K562 (cell line): Measurements from ENCODE around the gene TMEM53. TPM values are rescaled to one million over a fixed set of nuclear protein-coding genes. Genes with fewer than 3 reads are reported as not detected.

Experiments used
- ARID2 ChIP-seq: fragments of 450-650 bp; IDR thresholded peaks from 2 replicates; pipeline ENCODE4 v1.6.1; 2017; ENCODE audit warnings: antibody characterized with exemption, mild to moderate bottlenecking
- CEBPB ChIP-seq: fragments of 450-650 bp; IDR thresholded peaks from 2 replicates; pipeline ENCODE4 v1.6.1; 2016; ENCODE audit warnings: missing genetic modification characterization, missing compliant biosample characterization
- CEBPG ChIP-seq, 3 experiments: fragments of 200-800 bp in 1 of 3; sonication (Bioruptor generic) in 1 of 3; sonication (generic) in 1 of 3; formaldehyde crosslinking in 1 of 3; IDR thresholded peaks in 2 of 3; conservative IDR thresholded peaks in 1 of 3; 2 replicates each; pipeline versions ENCODE4 v1.6.1 to v1.8.0; 2016 to 2022; ENCODE audit warnings: missing compliant biosample characterization in 2 of 3, missing genetic modification characterization in 2 of 3, mild to moderate bottlenecking in 1 of 3, missing genetic modification reagents in 1 of 3
- ERF ChIP-seq: fragments of 450-650 bp; formaldehyde crosslinking; IDR thresholded peaks from 2 replicates; pipeline ENCODE4 v1.4.0; 2020; ENCODE audit warnings: mild to moderate bottlenecking, mixed read lengths
- FOS ChIP-seq: IDR thresholded peaks from 3 replicates; pipeline ENCODE4 v1.6.1; 2011; ENCODE audit not compliant: insufficient read length; ENCODE audit errors: extremely low read depth
- HLTF ChIP-seq: fragments of 450-650 bp; IDR thresholded peaks from 2 replicates; pipeline ENCODE4 v1.6.1; 2016
- HMG20B ChIP-seq: fragments of 250-450 bp; sonication (Bioruptor Pico); IDR thresholded peaks from 2 replicates; pipeline ENCODE4 v1.5.0; 2021; ENCODE audit warnings: mild to moderate bottlenecking
- JUND ChIP-seq, 2 experiments: IDR thresholded peaks; 2 replicates in 1 of 2; 3 replicates in 1 of 2; pipeline ENCODE4 v1.6.1; 2011; ENCODE audit warnings: borderline replicate concordance in 2 of 2, low read depth in 2 of 2, low read length in 2 of 2, improper control_type of control experiment in 1 of 2, missing biosample characterization in 1 of 2, missing genetic modification characterization in 1 of 2, missing genetic modification reagents in 1 of 2
- LEF1 ChIP-seq: fragments of 450-650 bp; IDR thresholded peaks from 2 replicates; pipeline ENCODE4 v1.6.1; 2016; ENCODE audit warnings: mild to moderate bottlenecking
- MAZ ChIP-seq, 2 experiments: fragments of 450-650 bp in 1 of 2; sonication (generic) in 1 of 2; formaldehyde crosslinking; IDR thresholded peaks in 1 of 2; conservative IDR thresholded peaks in 1 of 2; 2 replicates each; pipeline versions ENCODE4 v1.4.0 to v1.5.0; 2020; ENCODE audit warnings: mild to moderate bottlenecking in 1 of 2, missing genetic modification reagents in 1 of 2
- MXI1 ChIP-seq: IDR thresholded peaks from 2 replicates; pipeline ENCODE4 v1.6.1; 2011; ENCODE audit warnings: low read depth, mild to moderate bottlenecking, improper control_type of control experiment, low read length
- NCOA2 ChIP-seq, 2 experiments: fragments of 450-650 bp; IDR thresholded peaks; 2 replicates each; pipeline ENCODE4 v1.6.1; 2018; ENCODE audit warnings: mild to moderate bottlenecking in 2 of 2, moderate library complexity in 1 of 2; ENCODE audit not compliant: partially characterized antibody in 2 of 2
- PKNOX1 ChIP-seq: fragments of 450-650 bp; IDR thresholded peaks from 2 replicates; pipeline ENCODE4 v1.6.1; 2016
- PURB ChIP-seq: sonication (generic); formaldehyde crosslinking; IDR thresholded peaks from 2 replicates; pipeline ENCODE4 v1.9.0; 2021; ENCODE audit warnings: low read depth, mild to moderate bottlenecking, missing genetic modification reagents
- SIX5 ChIP-seq, 2 experiments: IDR thresholded peaks; 2 replicates each; pipeline ENCODE4 v1.6.1; 2011; ENCODE audit warnings: low read length in 2 of 2, borderline replicate concordance in 1 of 2, low read depth in 1 of 2, mild to moderate bottlenecking in 1 of 2, moderate library complexity in 1 of 2; ENCODE audit not compliant: insufficient read depth in 1 of 2
- SRSF1 ChIP-seq: fragments of 200-400 bp; formaldehyde crosslinking; IDR thresholded peaks from 2 replicates; pipeline ENCODE4 v1.6.1; 2017; ENCODE audit warnings: mild to moderate bottlenecking, low read depth, low read length, moderate library complexity
- TCF3 ChIP-seq: sonication (generic); formaldehyde crosslinking; IDR thresholded peaks from 2 replicates; pipeline ENCODE4 v1.4.0; 2020; ENCODE audit warnings: mild to moderate bottlenecking, missing genetic modification reagents
- THAP7 ChIP-seq: fragments of 250-450 bp; sonication (Bioruptor Pico); IDR thresholded peaks from 2 replicates; pipeline ENCODE4 v1.5.0; 2021
- U2AF1 ChIP-seq: fragments of 200-400 bp; formaldehyde crosslinking; optimal IDR thresholded peaks from 2 replicates; pipeline ENCODE3; 2017; ENCODE audit warnings: mild to moderate bottlenecking, low read depth, low read length, moderate library complexity
- ZBTB17 ChIP-seq: fragments of 450-650 bp; formaldehyde crosslinking; IDR thresholded peaks from 2 replicates; pipeline ENCODE4 v1.4.0; 2020; ENCODE audit warnings: mild to moderate bottlenecking
- ZNF121 ChIP-seq: sonication (generic); formaldehyde crosslinking; conservative IDR thresholded peaks from 2 replicates; pipeline ENCODE4 v1.8.0; 2022; ENCODE audit warnings: missing genetic modification reagents
- ZNF146 ChIP-seq: IDR thresholded peaks from one replicate; pipeline ENCODE4 v1.6.1; 2018; ENCODE audit warnings: missing compliant biosample characterization; ENCODE audit not compliant: unreplicated experiment
- ZNF184 ChIP-seq: sonication (generic); formaldehyde crosslinking; IDR thresholded peaks from 2 replicates; pipeline ENCODE4 v1.5.0; 2020; ENCODE audit warnings: missing genetic modification reagents
- ZNF311 ChIP-seq: fragments of 250-450 bp; sonication (Bioruptor Pico); IDR thresholded peaks from 2 replicates; pipeline ENCODE4 v1.4.0; 2020; ENCODE audit warnings: mild to moderate bottlenecking, moderate library complexity
- ZNF431 ChIP-seq: sonication (generic); formaldehyde crosslinking; IDR thresholded peaks from 2 replicates; pipeline ENCODE4 v1.8.0; 2022; ENCODE audit warnings: mild to moderate bottlenecking, missing genetic modification reagents
- ZNF551 ChIP-seq: fragments of 250-450 bp; sonication (Bioruptor Pico); IDR thresholded peaks from 2 replicates; pipeline ENCODE4 v1.5.0; 2021; ENCODE audit warnings: mild to moderate bottlenecking, moderate library complexity
- ZNF57 ChIP-seq: fragments of 450-650 bp; formaldehyde crosslinking; IDR thresholded peaks from 2 replicates; pipeline ENCODE4 v1.4.0; 2020; ENCODE audit warnings: mild to moderate bottlenecking, moderate library complexity
- ZSCAN32 ChIP-seq: fragments of 450-650 bp; formaldehyde crosslinking; IDR thresholded peaks from 2 replicates; pipeline ENCODE4 v1.4.0; 2020; ENCODE audit warnings: mild to moderate bottlenecking, moderate library complexity
- polyA plus RNA-seq, 8 experiments: library from polyadenylated mRNA; depleted of rRNA in 4 of 8; stranded (reverse) in 5 of 8; unstranded in 3 of 8; fragments of >200 nt; fragmentation: Nextera tagmentation in 2 of 8; fragmentation: Illumina TruSeq in 1 of 8; extraction: Ambion mirVana in 2 of 8; extraction: Trizol in 1 of 8; gene quantifications; 2 replicates each; pipeline versions ENCODE4 v1.2.1 to v1.2.3, GENCODE V29; 2011 to 2014; ENCODE audit warnings: inconsistent platforms in 1 of 8, missing spikeins in 1 of 8
- total RNA-seq, 7 experiments: library from RNA; depleted of rRNA in 6 of 7; stranded (reverse); fragments of >200 nt in 6 of 7; fragmentation: Illumina TruSeq in 2 of 7; extraction: Trizol in 2 of 7; gene quantifications; 2 replicates each; pipeline versions ENCODE4 v1.2.1 to v1.2.3, GENCODE V29; 2011 to 2021; ENCODE audit warnings: low replicate concordance in 1 of 7

TMEM53 gene
- total and polyA plus RNA-seq, 9 of the 15 experiments (the other 6 are each of a cell fraction or from before 2014, with no cell fraction given), result 0.23 to 3.7 (median 2.0) TPM

DNA sequence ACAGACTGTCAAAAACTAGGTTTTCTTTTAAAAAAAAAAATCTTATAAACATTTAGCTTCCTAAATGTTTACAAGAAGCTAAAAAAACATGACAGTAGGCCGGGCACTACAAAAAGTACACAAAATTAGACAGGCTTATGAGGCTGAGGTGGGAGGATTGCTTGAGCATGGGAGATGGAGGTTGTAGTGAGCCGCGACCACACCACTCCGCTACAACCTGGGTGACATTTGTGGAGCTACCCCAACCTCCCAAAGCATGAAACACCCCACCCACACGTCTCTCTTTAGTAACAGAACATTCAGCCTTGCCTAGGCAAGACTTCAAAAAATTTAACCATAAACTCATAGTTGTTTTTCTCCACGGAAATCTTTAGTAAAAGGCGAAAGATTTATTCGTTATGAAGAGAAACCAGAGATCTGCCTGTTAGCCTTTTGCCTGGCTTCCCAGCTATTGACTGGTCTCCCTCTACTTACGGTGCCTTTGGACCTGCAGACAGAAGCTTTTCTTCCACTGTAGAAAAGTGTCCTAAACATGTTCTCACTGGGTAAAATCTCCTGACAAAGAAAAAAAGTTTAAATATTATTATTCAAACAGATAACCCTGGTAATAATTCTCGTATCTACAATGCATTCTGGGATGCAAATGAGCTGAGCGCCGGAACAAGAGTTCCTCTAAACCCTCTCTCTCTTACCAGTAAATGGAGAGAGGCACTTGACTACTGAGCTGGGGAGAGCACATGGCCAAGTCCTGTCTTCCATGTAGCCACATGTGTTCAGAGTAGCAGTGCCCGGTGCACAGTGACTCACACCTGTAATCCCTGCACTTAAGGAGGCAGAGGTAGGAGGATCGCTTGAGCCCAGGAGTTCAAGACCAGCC, 47.4 kb upstream of the TMEM53 start (continued):
- TF ChIP-seq ZBTB17 (CRISPR knock-in tag) (peak; percentile 97), MXI1 (peak; percentile 87), CEBPG (CRISPR knock-in tag; IDR thresholded peaks at IDR 0.05) (no peak; the same call in 1 of the 2 replicates), CEBPG (tag; conservative IDR thresholded peaks at IDR 0.05 in 1 of 2, IDR thresholded peaks at IDR 0.05 in 1 of 2) (peak in 1 of 2 experiments; percentile 36; a peak in 1 of 4 replicates), ERF (CRISPR knock-in tag) (peak; percentile 100), THAP7 (CRISPR knock-in tag) (peak; percentile 98), NCOA2 (IDR thresholded peaks at IDR 0.05; ENCODE audit: partially characterized antibody in 2 of 2) (no peak), MAZ (CRISPR knock-in tag; conservative IDR thresholded peaks at IDR 0.05 in 1 of 2, IDR thresholded peaks at IDR 0.05 in 1 of 2) (peak; percentile 97 to 99), ZSCAN32 (CRISPR knock-in tag) (peak; percentile 99), ARID2 (peak; percentile 80; the same call in 1 of the 2 replicates), SIX5 (IDR thresholded peaks at IDR 0.05; ENCODE audit: borderline replicate concordance in 1 of 2, insufficient read depth in 1 of 2, low read depth in 1 of 2, low read length in 2 of 2) (peak; percentile 40 to 67), PURB (no peak), SRSF1 (no peak), ZNF146 (CRISPR knock-in tag) (peak; percentile 72), LEF1 (peak; percentile 91), HMG20B (CRISPR knock-in tag) (peak; percentile 99), ZNF551 (peak; percentile 99), ZNF311 (no peak), JUND (IDR thresholded peaks at IDR 0.05; ENCODE audit: borderline replicate concordance, low read depth, low read length) (peak; percentile 83), JUND (tag; IDR thresholded peaks at IDR 0.05; ENCODE audit: borderline replicate concordance, low read depth, low read length) (peak; percentile 22; the same call in 1 of the 3 replicates), U2AF1 (peak; percentile 96), HLTF (peak; percentile 99), ZNF431 (peak; percentile 90), ZNF57 (CRISPR knock-in tag) (peak; percentile 97), CEBPB (tag) (no peak), ZNF184 (no peak), TCF3 (CRISPR knock-in tag) (peak; percentile 76), ZNF121 (CRISPR knock-in tag) (peak; percentile 61; the same call in 1 of the 2 replicates), FOS (no peak), PKNOX1 (peak; percentile 54; the same call in 1 of the 2 replicates)
